PC-9 (cell line): ENCODE results near the gene TSHB.

ENCODE experiments used
- CTCF ChIP-seq: fragments of 200-600 bp; sonication (generic); conservative IDR thresholded peaks from 2 replicates; pipeline ENCODE4 v1.6.1; 2017; ENCODE audit warnings: mixed run types, antibody characterized with exemption, mild to moderate bottlenecking, moderate library complexity
- EZH2 ChIP-seq: fragments of 200-600 bp; sonication (generic); IDR thresholded peaks from 2 replicates; pipeline ENCODE4 v1.8.0; 2017; ENCODE audit warnings: antibody characterized with exemption, low read depth

- TF ChIP-seq CTCF (no peak), EZH2 (no peak)
These were observed 26.8 kb downstream of the TSHB start for GRCh38 chr1:115056395-115056798.
